GM21619 (cell line): Measurements from ENCODE around the gene MMP12.

ENCODE experiments used
- ATAC-seq: cut with Tn5 transposase; IDR thresholded peaks from one replicate; pipeline ENCODE4 v1.9.1; 2021; ENCODE audit not compliant: unreplicated experiment

The MMP12 gene

DNA sequence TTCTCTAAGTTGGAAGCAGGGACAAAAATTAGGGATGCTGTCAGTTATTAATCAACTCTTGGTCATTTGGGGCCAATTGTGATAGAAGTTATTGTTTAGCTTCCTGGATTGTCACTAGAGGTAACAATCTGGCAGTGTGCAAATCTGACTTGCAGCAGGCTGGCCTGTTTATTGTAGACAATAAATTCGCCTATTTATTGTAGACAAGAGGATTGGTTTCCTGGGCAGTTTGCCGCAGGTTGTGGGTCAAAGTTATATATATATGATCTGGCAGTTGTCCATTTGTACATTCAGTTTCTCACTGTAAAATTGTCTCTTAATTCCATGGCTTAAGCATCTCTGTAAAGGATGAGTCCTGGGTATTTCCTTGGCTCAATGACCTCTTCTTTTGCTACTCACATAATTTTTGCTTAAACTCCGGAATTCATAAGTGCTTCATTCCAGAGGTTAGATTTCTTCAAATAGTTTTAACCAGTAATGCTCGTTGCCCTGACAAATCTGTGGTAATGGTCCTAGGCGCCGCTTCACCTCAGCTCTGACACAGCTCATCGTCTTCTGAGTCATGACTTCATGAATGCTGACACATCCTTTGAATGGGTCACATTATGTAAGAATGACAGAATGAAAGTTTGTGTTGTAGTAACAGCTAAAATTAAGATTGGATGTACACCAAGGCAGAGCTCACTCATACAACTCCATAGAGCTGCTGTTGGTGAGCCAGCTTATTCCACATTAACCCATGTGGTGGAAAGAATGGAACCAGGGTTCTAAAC lies 23.6 kb downstream of the MMP12 start:
- ATAC-seq, result no peak

GRCh38 chr11:102849311-102849710 lies 25.5 kb downstream of the MMP12 start:
- no peak for ATAC-seq

- no peak for ATAC-seq
Measured at GRCh38 chr11:102846292-102846691, 28.5 kb downstream of the MMP12 start.

DNA sequence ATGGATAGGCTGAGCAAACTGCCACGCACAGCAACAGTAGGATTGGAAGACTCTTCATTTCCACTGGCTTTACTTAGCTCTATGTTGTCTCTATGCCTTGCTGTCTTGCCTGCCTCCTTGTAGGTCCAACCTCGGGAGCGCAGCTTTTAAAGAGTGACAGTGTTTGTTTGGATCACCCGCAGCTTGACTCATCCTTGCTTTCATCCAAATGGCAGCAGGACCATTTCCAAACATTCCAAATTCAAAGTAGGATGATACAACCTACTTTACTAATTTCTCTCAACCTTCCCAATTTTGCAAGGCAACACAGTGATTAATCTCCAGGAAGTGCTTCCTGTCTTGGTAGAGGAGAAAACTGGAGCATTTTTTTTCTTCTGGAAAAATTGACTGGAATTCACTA lies 31.3 kb downstream of the MMP12 start, which contains the start of gene MMP3:
MMP3 (minus strand) TSS at position 121 of the 400 bp plus-strand sequence; CDS start at position 58, 63 bp downstream.
- no peak for ATAC-seq

- no peak for ATAC-seq
Measured at GRCh38 chr11:102842930-102843329, 31.9 kb downstream of the MMP12 start.

DNA sequence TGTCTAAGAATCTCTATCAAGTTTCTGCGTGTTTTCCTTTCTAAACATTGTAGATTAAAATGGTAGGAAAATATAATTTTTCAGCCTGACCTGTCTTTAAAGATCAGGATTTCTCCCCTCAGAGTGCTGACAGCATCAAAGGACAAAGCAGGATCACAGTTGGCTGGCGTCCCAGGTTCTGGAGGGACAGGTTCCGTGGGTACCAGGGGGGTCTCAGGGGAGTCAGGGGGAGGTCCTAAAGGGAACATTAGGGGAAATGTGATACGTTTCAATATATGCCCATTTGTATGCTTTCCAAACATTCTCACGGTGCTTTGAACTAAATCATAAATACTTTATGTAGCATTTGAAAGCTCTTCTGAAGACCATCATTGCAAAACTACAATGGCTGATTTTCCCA lies 34.8 kb downstream of the MMP12 start:
- ATAC-seq, result no peak

DNA sequence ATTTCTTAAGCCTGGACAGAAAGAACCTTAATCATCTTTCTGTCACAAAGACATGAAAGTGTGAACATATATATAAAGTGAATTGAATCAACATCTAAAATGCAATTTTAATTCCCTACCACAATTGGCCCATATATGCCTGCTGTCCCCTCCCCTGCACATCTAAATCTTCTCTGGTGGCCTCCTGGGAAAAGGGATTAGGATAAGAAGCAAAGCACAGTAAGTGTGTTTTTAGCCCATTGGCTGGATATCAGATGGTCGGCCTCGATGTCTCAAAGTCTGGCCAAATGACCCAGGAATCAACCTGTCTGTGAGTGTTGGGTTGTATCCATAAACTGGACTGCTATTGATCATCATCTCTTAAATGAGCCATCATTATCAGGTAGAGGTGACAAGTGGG lies 37.1 kb downstream of the MMP12 start:
- ATAC-seq, result no peak

DNA sequence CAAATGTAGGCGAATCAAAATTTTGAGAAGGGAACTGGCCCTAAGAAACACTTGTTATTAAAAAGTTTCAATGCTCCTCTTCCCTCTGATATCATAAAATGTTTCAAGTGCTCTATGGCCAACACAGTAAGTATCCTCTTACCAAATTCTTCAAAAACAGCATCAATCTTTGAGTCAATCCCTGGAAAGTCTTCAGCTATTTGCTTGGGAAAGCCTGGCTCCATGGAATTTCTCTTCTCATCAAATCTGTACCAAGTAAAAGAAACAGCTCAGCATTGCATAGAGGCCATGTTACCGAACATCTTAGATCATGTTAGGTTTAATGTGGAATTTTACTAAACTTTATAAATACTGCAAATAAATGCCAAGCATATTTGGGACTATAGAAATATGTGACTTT lies 37.6 kb downstream of the MMP12 start:
- no peak for ATAC-seq

- no peak for ATAC-seq
Measured at GRCh38 chr11:102836290-102836875, 38.4 kb downstream of the MMP12 start.

DNA sequence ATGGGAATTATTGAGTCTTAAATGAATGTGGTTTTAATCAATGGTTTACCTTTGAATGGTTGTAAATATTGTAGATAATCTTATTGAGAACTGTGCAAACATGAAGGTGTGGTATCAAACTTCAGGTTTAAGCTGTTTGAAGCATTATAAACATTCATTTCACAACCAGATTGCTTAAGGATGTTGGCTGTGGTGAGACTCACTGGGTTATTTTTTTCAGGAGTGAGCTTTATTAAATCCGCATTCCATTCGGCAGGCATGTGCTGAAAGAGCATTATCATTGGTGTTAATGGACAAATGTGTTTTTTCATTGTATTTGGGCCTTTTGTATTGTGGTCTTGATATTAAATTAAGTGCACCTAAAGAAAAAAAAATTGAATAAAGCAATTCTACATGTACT lies 41.1 kb downstream of the MMP12 start:
- ATAC-seq, result no peak

GRCh38 chr11:102832612-102833011 lies 42.2 kb downstream of the MMP12 start:
- no peak for ATAC-seq

GRCh38 chr11:102831489-102832440 lies 43.0 kb downstream of the MMP12 start:
- ATAC-seq, result no peak

GRCh38 chr11:102831128-102831488 lies 43.7 kb downstream of the MMP12 start:
- no peak for ATAC-seq

GRCh38 chr11:102830001-102830727 lies 44.6 kb downstream of the MMP12 start:
- ATAC-seq, result no peak

GRCh38 chr11:102829316-102830000 lies 45.3 kb downstream of the MMP12 start:
- ATAC-seq, result no peak

GRCh38 chr11:102824556-102824955 lies 50.2 kb downstream of the MMP12 start:
- ATAC-seq, result no peak

DNA sequence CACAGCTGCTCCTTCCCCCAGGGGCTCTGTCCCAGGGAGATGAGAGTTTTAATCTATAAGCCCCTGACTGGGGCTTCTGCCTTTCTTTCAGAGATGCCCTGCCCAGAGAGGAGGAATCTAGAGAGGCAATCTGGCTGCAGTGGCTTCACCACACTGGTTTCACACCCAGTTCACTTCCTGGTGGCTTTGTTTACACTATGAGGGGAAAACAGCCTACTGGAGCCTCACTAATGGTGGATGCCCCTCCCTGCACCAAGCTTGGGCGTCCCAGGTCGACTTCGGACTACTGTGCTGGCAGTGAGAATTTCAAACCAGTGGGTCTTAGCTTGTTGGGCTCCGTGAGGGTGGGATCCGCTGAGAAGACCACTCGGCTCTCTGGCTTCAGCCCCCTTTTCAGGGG lies 55.3 kb downstream of the MMP12 start:
- no peak for ATAC-seq

GRCh38 chr11:102813484-102813883 lies 61.3 kb downstream of the MMP12 start:
- no peak for ATAC-seq
